HepG2 (cell line): ENCODE data around the gene NRG2. TPM values are rescaled to one million over a fixed set of nuclear protein-coding genes. Genes with fewer than 3 reads are reported as not detected.

Experiments
- ATAC-seq: fragments of 200-7000 bp; cut with Tn5 transposase; 3 replicates; pipeline ENCODE4 v1.9.1; 2020; ENCODE audit warnings: mild to moderate bottlenecking, moderate library complexity
- BruUV-seq: library from RNA; stranded (reverse); fragments of 400-500 nt; replicated peaks from 2 replicates; lab custom pipeline; 2021; lab: Mats Ljungman, UMichigan
- CTCF ChIA-PET: fragments of 300-600 bp; formaldehyde crosslinking; extraction: SDS; loops from one replicate; lab custom pipeline; 2021; ENCODE audit warnings: low total read pairs, inconsistent platforms, low intra/inter-chr PET ratio; lab: Yijun Ruan, JAX
- POLR2A ChIA-PET: fragments of 350-600 bp; sonication (Branson Sonifier 250); formaldehyde crosslinking; loops from one replicate; lab custom pipeline; 2020; ENCODE audit warnings: antibody characterized with exemption, inconsistent platforms; lab: Yijun Ruan, JAX
- DNase-seq: peaks from one replicate; pipeline ENCODE4 v3.0.0-alpha.2; 2015; ENCODE audit warnings: low spot score
- FAIRE-seq: peaks from 3 replicates; lab custom pipeline; 2011; peaks lifted over from hg19 to GRCh38; lab: Jason Lieb, UNC
- H2AFZ ChIP-seq: one replicate; pipeline ENCODE4 v1.6.1; 2011; ENCODE audit warnings: low read length, inconsistent platforms
- H3K27ac ChIP-seq: fragments of 300-600 bp; 3 replicates; pipeline ENCODE4 v1.8.0; 2011; ENCODE audit warnings: mixed run types, mild to moderate bottlenecking, mixed read lengths, low read length, inconsistent platforms; ENCODE audit not compliant: insufficient read depth; ENCODE audit errors: extremely low read length
- H3K27me3 ChIP-seq, 2 experiments: fragments of 200-600 bp in 1 of 2; 2 replicates in 1 of 2; 3 replicates in 1 of 2; pipeline versions ENCODE4 v1.6.0 to v1.8.0; 2011; ENCODE audit warnings: low read length in 2 of 2, mild to moderate bottlenecking in 2 of 2, moderate library complexity in 2 of 2, inconsistent platforms in 1 of 2; ENCODE audit not compliant: insufficient read depth in 2 of 2, control insufficient read depth in 1 of 2
- H3K36me3 ChIP-seq, 2 experiments: fragments of 200-600 bp in 1 of 2; replicated peaks in 1 of 2; 2 replicates in 1 of 2; 3 replicates in 1 of 2; pipeline versions ENCODE4 v1.5.1 to v1.8.0; 2011; ENCODE audit warnings: low read length in 2 of 2, inconsistent platforms in 1 of 2; ENCODE audit not compliant: insufficient read depth in 2 of 2, control insufficient read depth in 1 of 2
- H3K4me1 ChIP-seq: 2 replicates; pipeline ENCODE4 v1.5.1; 2012; ENCODE audit warnings: low read length, inconsistent platforms; ENCODE audit not compliant: insufficient read depth
- H3K4me2 ChIP-seq: 2 replicates; pipeline ENCODE4 v1.6.0; 2011; ENCODE audit warnings: low read depth, low read length, inconsistent platforms
- H3K4me3 ChIP-seq, 3 experiments: fragments of 200-600 bp in 1 of 3; sonication (generic), shearing (Covaris generic) in 1 of 3; replicated peaks in 1 of 3; 2 replicates each; pipeline ENCODE4 v1.5.1; 2011 to 2016; ENCODE audit warnings: low read length in 3 of 3, inconsistent platforms in 2 of 3, low read depth in 2 of 3, mild to moderate bottlenecking in 2 of 3, control low read depth in 1 of 3, mixed read lengths in 1 of 3; ENCODE audit not compliant: insufficient read depth in 1 of 3
- H3K79me2 ChIP-seq: one replicate; pipeline ENCODE4 v1.6.1; 2011; ENCODE audit warnings: low read length, inconsistent platforms; ENCODE audit not compliant: insufficient read depth
- H3K9ac ChIP-seq: 2 replicates; pipeline ENCODE4 v1.6.0; 2011; ENCODE audit warnings: mild to moderate bottlenecking, low read depth, low read length, inconsistent platforms; ENCODE audit not compliant: insufficient read depth
- H3K9me3 ChIP-seq: 2 replicates; pipeline ENCODE4 v1.5.1; 2012; ENCODE audit warnings: mild to moderate bottlenecking, low read length
- H4K20me1 ChIP-seq: 2 replicates; pipeline ENCODE4 v1.6.0; 2011; ENCODE audit warnings: inconsistent platforms, mild to moderate bottlenecking, low read length, moderate library complexity; ENCODE audit not compliant: insufficient read depth
- ARNT ChIP-seq: fragments of 450-650 bp; IDR thresholded peaks from 2 replicates; pipeline ENCODE4 v1.6.1; 2017
- CC2D1A ChIP-seq: sonication (generic); formaldehyde crosslinking; IDR thresholded peaks from 2 replicates; pipeline ENCODE4 v1.8.1; 2023; ENCODE audit warnings: mild to moderate bottlenecking, missing genetic modification reagents
- ELF1 ChIP-seq: sonication (generic); formaldehyde crosslinking; IDR thresholded peaks from 2 replicates; pipeline ENCODE4 v1.4.0; 2020; ENCODE audit warnings: missing genetic modification reagents
- MAF1 ChIP-seq: sonication (generic); formaldehyde crosslinking; IDR thresholded peaks from 2 replicates; pipeline ENCODE4 v1.5.0; 2020; ENCODE audit warnings: missing genetic modification reagents, borderline replicate concordance
- NKX3-1 ChIP-seq: sonication (generic); formaldehyde crosslinking; IDR thresholded peaks from 2 replicates; pipeline ENCODE4 v1.5.0; 2020; ENCODE audit warnings: missing genetic modification reagents
- TAF15 ChIP-seq: fragments of 200-400 bp; formaldehyde crosslinking; IDR thresholded peaks from one replicate; pipeline ENCODE4 v1.6.1; 2018; ENCODE audit warnings: mild to moderate bottlenecking, low read depth, low read length; ENCODE audit not compliant: poor library complexity, severe bottlenecking
- XRCC5 ChIP-seq: fragments of 200-400 bp; formaldehyde crosslinking; optimal IDR thresholded peaks from 2 replicates; pipeline ENCODE3; 2017; ENCODE audit warnings: mild to moderate bottlenecking, low read length
- ZMYM3 ChIP-seq: sonication (generic); formaldehyde crosslinking; IDR thresholded peaks from 2 replicates; pipeline ENCODE4 v1.5.1; 2020; ENCODE audit warnings: mild to moderate bottlenecking, missing genetic modification reagents
- ZNF234 ChIP-seq: sonication (generic); formaldehyde crosslinking; conservative IDR thresholded peaks from 2 replicates; pipeline ENCODE4 v1.5.1; 2020; ENCODE audit warnings: mild to moderate bottlenecking, missing genetic modification reagents
- ZNF335 ChIP-seq: sonication (generic); formaldehyde crosslinking; IDR thresholded peaks from 2 replicates; pipeline ENCODE4 v1.4.0; 2020; ENCODE audit warnings: missing genetic modification reagents
- ZSCAN31 ChIP-seq: sonication (generic); formaldehyde crosslinking; IDR thresholded peaks from 2 replicates; pipeline ENCODE4 v1.5.0; 2020; ENCODE audit warnings: low read depth, mild to moderate bottlenecking, missing genetic modification reagents
- WGBS: methylation state at CpG from one replicate; pipeline ENCODE4 v1.1.6; 2017; ENCODE audit warnings: low lambda C conversion rate; 5-methylcytosine and 5-hydroxymethylcytosine counted together
- in situ Hi-C: cut with HindIII; loops from 2 replicates; pipeline ENCODE4 v1.10.0; 2017; ENCODE audit warnings: low pct_unique_long_range_greater_than_20kb; ENCODE audit not compliant: extremely low pct_ligation_motif_present
- intact Hi-C: fragments of 100-400 bp; cut with micrococcal nuclease; formaldehyde crosslinking; loops from one replicate; pipeline ENCODE4 v1.10.0; 2022; ENCODE audit not compliant: unreplicated experiment
- polyA plus RNA-seq, 8 experiments: library from polyadenylated mRNA; depleted of rRNA in 3 of 8; stranded (reverse) in 7 of 8; unstranded in 1 of 8; fragments of >200 nt; fragmentation: Illumina TruSeq in 4 of 8; extraction: Trizol in 4 of 8; gene quantifications; 2 replicates each; pipeline versions ENCODE4 v1.2.1 to v1.2.3, GENCODE V29; 2011 to 2016; ENCODE audit warnings: low read depth in 4 of 8, missing spikeins in 1 of 8, mixed read lengths in 1 of 8; ENCODE audit not compliant: insufficient read depth in 1 of 8
- total RNA-seq, 5 experiments: library from RNA; depleted of rRNA; stranded (reverse); fragments of >200 nt; fragmentation: Illumina TruSeq; extraction: Trizol; gene quantifications; 2 replicates each; pipeline ENCODE4 v1.2.3, GENCODE V29; 2016; ENCODE audit warnings: low read depth in 1 of 5
- TF ChIP-seq, protein P1 (sequence below): sonication (generic); formaldehyde crosslinking; IDR thresholded peaks from 2 replicates; pipeline ENCODE4 v1.8.0; 2023; ENCODE audit warnings: mild to moderate bottlenecking, missing genetic modification reagents
- TF ChIP-seq, protein P2 (sequence below): sonication (generic); formaldehyde crosslinking; IDR thresholded peaks from 2 replicates; pipeline ENCODE4; 2020; ENCODE audit warnings: missing genetic modification reagents, mild to moderate bottlenecking, borderline replicate concordance
- TF ChIP-seq, protein P3 (sequence below): sonication (generic); formaldehyde crosslinking; IDR thresholded peaks from 2 replicates; pipeline ENCODE4 v1.5.0; 2020; ENCODE audit warnings: mild to moderate bottlenecking, missing genetic modification reagents, borderline replicate concordance
- TF ChIP-seq, protein P4 (sequence below): sonication (generic); formaldehyde crosslinking; conservative IDR thresholded peaks from 2 replicates; pipeline ENCODE4 v1.8.1; 2023; ENCODE audit warnings: missing genetic modification reagents
- TF ChIP-seq, protein P5 (sequence below): sonication (generic); formaldehyde crosslinking; IDR thresholded peaks from 2 replicates; pipeline ENCODE4 v1.9.0; 2021; ENCODE audit warnings: missing genetic modification reagents, mild to moderate bottlenecking, borderline replicate concordance

The NRG2 gene
- total and polyA plus RNA-seq, 2 of the 13 experiments (the other 11 are each of a cell fraction or from before 2014, with no cell fraction given) = not detected

DNA sequence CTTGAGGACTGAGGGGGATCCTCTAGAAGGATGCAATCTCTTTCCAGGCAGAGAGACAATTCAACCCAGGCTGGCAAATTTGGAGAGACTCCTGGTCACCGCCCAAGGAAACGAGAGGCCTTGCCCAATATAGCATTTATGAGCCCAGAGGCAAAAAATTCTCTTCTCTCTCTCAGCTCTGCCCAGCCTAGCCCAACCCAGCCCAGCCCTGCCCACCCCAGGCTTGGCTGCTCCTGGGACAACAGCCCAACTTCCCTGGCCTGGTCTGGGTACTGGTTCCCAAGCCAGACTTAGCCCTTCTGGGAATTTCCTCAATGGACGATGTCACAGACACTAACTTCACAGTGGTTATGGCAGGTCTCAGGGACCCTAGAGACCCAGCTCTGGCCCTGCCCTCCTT lies 130.9 kb downstream of the NRG2 start:
- in situ Hi-C loops (no loop called here), intact Hi-C loops (no loop called here)
- ChIA-PET POLR2A (no interaction called here), CTCF (no interaction called here)
- Histone ChIP-seq H3K79me2 (no peaks in the 10 kb centered on the region), H3K4me3 (no peak overlapping the region), H3K27me3 (peaks cover 0 to 6% of the 10 kb centered on the region in 2 experiments; a peak in 1 of 5 replicates), H3K9me3 (no peaks in the 10 kb centered on the region), H3K9ac (no peak overlapping the region), H3K4me1 (no peaks in the 10 kb centered on the region; the same call in 1 of the 2 replicates), H3K27ac (no peak overlapping the region), H3K4me2 (no peak overlapping the region), H2AFZ (no peak overlapping the region), H4K20me1 (no peaks in the 10 kb centered on the region), H3K36me3 (no peaks in the 10 kb centered on the region)
- DNase-seq = no peak
- no TSS peak for BruUV-seq
- ATAC-seq = no peak
- no peak for FAIRE-seq
- WGBS = 88% methylated on average over 2 of the region's 3 CpGs
- TF ChIP-seq, protein P1, sequence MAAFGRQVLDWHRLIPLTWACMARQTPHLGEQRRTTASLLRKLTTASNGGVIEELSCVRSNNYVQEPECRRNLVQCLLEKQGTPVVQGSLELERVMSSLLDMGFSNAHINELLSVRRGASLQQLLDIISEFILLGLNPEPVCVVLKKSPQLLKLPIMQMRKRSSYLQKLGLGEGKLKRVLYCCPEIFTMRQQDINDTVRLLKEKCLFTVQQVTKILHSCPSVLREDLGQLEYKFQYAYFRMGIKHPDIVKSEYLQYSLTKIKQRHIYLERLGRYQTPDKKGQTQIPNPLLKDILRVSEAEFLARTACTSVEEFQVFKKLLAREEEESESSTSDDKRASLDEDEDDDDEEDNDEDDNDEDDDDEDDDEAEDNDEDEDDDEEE (CRISPR knock-in tag) = no peak
- TF ChIP-seq TAF15 = no peak
- no peak for TF ChIP-seq ZSCAN31 (CRISPR knock-in tag)
- TF ChIP-seq, protein P2, sequence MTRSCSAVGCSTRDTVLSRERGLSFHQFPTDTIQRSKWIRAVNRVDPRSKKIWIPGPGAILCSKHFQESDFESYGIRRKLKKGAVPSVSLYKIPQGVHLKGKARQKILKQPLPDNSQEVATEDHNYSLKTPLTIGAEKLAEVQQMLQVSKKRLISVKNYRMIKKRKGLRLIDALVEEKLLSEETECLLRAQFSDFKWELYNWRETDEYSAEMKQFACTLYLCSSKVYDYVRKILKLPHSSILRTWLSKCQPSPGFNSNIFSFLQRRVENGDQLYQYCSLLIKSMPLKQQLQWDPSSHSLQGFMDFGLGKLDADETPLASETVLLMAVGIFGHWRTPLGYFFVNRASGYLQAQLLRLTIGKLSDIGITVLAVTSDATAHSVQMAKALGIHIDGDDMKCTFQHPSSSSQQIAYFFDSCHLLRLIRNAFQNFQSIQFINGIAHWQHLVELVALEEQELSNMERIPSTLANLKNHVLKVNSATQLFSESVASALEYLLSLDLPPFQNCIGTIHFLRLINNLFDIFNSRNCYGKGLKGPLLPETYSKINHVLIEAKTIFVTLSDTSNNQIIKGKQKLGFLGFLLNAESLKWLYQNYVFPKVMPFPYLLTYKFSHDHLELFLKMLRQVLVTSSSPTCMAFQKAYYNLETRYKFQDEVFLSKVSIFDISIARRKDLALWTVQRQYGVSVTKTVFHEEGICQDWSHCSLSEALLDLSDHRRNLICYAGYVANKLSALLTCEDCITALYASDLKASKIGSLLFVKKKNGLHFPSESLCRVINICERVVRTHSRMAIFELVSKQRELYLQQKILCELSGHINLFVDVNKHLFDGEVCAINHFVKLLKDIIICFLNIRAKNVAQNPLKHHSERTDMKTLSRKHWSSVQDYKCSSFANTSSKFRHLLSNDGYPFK = no peak
- TF ChIP-seq, protein P3, sequence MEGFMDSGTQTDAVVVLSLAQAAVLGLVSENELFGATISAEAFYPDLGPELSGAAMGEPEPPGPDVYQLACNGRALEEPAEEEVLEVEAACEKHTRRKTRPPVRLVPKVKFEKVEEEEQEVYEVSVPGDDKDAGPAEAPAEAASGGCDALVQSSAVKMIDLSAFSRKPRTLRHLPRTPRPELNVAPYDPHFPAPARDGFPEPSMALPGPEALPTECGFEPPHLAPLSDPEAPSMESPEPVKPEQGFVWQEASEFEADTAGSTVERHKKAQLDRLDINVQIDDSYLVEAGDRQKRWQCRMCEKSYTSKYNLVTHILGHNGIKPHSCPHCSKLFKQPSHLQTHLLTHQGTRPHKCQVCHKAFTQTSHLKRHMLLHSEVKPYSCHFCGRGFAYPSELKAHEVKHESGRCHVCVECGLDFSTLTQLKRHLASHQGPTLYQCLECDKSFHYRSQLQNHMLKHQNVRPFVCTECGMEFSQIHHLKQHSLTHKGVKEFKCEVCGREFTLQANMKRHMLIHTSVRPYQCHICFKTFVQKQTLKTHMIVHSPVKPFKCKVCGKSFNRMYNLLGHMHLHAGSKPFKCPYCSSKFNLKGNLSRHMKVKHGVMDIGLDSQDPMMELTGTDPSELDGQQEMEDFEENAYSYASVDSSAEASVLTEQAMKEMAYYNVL (CRISPR knock-in tag) = no peak
- TF ChIP-seq CC2D1A (CRISPR knock-in tag) = no peak
- TF ChIP-seq MAF1 (CRISPR knock-in tag) = no peak
- no peak for TF ChIP-seq ARNT
- no peak for TF ChIP-seq ELF1
- TF ChIP-seq, protein P4, sequence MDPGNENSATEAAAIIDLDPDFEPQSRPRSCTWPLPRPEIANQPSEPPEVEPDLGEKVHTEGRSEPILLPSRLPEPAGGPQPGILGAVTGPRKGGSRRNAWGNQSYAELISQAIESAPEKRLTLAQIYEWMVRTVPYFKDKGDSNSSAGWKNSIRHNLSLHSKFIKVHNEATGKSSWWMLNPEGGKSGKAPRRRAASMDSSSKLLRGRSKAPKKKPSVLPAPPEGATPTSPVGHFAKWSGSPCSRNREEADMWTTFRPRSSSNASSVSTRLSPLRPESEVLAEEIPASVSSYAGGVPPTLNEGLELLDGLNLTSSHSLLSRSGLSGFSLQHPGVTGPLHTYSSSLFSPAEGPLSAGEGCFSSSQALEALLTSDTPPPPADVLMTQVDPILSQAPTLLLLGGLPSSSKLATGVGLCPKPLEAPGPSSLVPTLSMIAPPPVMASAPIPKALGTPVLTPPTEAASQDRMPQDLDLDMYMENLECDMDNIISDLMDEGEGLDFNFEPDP (CRISPR knock-in tag) = no peak
- no peak for TF ChIP-seq ZNF234 (CRISPR knock-in tag)
- TF ChIP-seq ZNF335 = no peak
- TF ChIP-seq ZMYM3 (CRISPR knock-in tag) = no peak
- TF ChIP-seq, protein P5, sequence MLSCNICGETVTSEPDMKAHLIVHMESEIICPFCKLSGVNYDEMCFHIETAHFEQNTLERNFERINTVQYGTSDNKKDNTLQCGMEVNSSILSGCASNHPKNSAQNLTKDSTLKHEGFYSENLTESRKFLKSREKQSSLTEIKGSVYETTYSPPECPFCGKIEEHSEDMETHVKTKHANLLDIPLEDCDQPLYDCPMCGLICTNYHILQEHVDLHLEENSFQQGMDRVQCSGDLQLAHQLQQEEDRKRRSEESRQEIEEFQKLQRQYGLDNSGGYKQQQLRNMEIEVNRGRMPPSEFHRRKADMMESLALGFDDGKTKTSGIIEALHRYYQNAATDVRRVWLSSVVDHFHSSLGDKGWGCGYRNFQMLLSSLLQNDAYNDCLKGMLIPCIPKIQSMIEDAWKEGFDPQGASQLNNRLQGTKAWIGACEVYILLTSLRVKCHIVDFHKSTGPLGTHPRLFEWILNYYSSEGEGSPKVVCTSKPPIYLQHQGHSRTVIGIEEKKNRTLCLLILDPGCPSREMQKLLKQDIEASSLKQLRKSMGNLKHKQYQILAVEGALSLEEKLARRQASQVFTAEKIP (CRISPR knock-in tag) = no peak
- TF ChIP-seq NKX3-1 (CRISPR knock-in tag) = no peak
- TF ChIP-seq XRCC5 = no peak
